Fibroblast of villous mesenchyme (primary cell): ENCODE measurements around the gene DBF4B. TPM values are rescaled to one million over a fixed set of nuclear protein-coding genes. Genes with fewer than 3 reads are reported as not detected.

Source experiments
- DNase-seq: peaks from one replicate; pipeline ENCODE4 v3.0.0-alpha.2; 2010; ENCODE audit warnings: low read depth
- H3K4me3 ChIP-seq: 2 replicates; pipeline ENCODE4 v1.5.1; 2011; ENCODE audit warnings: low read depth, mild to moderate bottlenecking, low read length
- total RNA-seq: library from RNA; depleted of rRNA; stranded (reverse); fragments of >200 nt; gene quantifications from 2 replicates; pipeline ENCODE4 v1.2.3, GENCODE V29; 2012
- TF ChIP-seq, protein P1 (sequence below): IDR thresholded peaks from 2 replicates; pipeline ENCODE4 v1.5.1; 2012; ENCODE audit warnings: low read depth, mild to moderate bottlenecking, low read length; ENCODE audit not compliant: insufficient read depth

Gene DBF4B
- total RNA-seq, 1 donor, result 7.8 TPM

DNA sequence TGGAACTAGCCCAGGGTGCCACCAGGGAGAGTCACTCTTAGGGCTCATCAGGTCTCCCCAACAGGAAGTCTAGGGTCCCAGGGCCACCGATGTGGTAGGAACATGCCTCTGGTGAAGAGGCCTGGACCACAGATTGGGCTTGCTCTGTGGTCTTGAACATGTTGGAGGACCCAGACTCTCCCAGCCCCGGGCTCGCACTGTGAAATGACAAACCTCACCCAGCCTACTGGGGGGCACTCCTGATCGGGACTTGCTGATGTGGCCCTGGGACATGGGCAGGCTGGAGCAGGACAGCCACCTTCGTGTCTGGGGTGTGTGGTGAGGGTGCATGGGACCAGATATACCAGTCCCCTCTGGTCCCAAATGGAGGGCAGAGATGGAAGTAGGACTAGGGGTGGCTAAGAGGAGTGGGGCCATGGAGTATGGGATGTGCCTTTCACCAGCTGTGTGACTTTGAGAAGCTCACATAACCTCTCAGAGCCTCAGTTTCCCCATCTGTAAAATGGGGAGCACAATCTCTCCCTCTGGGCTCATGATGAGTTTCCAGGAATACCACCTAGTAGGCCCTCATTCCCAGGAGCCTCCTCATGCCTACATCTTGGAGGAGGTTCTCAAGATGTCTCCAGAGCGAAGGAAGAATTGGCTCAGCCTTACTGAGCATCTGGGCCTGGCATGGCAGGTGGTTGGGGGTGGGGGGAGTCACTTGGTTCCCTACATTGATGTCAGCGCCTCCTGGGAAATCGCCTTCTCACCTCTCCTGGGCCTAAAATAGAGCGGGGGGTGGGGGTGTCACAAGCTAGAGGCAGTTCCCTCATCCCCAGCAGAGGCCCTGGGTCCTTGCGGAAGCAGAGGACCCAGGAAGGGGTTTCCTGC, 48.8 kb downstream of the DBF4B start:
- no peak for DNase-seq
- no peak overlapping the region for H3K4me3 ChIP-seq
- TF ChIP-seq, protein P1, sequence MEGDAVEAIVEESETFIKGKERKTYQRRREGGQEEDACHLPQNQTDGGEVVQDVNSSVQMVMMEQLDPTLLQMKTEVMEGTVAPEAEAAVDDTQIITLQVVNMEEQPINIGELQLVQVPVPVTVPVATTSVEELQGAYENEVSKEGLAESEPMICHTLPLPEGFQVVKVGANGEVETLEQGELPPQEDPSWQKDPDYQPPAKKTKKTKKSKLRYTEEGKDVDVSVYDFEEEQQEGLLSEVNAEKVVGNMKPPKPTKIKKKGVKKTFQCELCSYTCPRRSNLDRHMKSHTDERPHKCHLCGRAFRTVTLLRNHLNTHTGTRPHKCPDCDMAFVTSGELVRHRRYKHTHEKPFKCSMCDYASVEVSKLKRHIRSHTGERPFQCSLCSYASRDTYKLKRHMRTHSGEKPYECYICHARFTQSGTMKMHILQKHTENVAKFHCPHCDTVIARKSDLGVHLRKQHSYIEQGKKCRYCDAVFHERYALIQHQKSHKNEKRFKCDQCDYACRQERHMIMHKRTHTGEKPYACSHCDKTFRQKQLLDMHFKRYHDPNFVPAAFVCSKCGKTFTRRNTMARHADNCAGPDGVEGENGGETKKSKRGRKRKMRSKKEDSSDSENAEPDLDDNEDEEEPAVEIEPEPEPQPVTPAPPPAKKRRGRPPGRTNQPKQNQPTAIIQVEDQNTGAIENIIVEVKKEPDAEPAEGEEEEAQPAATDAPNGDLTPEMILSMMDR, result no peak

GRCh38 chr17:44757918-44758413, 49.5 kb downstream of the DBF4B start:
- TF ChIP-seq, protein P1, result no peak
- H3K4me3 ChIP-seq, result no peak overlapping the region
- no peak for DNase-seq

DNA sequence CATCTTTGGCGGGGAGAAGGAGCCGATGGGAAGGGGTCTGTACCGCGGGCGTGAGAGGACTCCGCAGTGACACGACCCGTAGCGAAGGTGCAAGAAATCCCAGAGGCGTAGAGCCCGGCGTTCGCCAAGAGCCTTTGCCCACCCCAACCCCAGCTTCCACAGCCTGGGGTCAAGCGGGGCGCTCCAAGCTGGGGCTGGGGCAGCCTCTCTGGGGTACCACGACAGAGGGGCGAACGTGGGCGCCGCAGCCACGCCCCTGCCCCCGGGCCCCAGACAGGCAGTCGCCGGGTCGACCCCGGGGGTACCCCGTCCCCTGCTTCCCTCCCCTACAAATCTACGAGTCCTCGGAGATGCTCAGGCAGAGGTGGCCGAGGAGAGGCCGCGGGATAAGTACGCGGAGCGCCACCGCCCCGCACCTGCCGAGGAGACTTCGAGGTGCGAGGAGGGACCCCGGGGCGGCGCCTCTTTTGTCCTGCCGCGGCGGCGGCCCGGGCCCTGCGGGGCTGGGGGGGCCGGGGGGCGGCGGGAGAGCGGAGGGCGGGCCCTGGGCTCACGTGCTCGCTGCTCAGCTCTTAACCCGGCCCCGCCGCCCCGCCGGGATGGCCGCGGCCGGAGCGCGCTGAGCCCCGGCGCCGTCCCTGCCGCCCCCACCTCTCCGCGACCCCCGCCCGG, 50.1 kb downstream of the DBF4B start, which contains the start of gene ADAM11:
ADAM11 (plus strand) TSS at position 575 of the 672 bp plus-strand sequence. CDS start 212 bp downstream, outside the sequence.
- H3K4me3 ChIP-seq, result peak within 1 kb of the TSS; percentile 43
- no peak for DNase-seq

DNA sequence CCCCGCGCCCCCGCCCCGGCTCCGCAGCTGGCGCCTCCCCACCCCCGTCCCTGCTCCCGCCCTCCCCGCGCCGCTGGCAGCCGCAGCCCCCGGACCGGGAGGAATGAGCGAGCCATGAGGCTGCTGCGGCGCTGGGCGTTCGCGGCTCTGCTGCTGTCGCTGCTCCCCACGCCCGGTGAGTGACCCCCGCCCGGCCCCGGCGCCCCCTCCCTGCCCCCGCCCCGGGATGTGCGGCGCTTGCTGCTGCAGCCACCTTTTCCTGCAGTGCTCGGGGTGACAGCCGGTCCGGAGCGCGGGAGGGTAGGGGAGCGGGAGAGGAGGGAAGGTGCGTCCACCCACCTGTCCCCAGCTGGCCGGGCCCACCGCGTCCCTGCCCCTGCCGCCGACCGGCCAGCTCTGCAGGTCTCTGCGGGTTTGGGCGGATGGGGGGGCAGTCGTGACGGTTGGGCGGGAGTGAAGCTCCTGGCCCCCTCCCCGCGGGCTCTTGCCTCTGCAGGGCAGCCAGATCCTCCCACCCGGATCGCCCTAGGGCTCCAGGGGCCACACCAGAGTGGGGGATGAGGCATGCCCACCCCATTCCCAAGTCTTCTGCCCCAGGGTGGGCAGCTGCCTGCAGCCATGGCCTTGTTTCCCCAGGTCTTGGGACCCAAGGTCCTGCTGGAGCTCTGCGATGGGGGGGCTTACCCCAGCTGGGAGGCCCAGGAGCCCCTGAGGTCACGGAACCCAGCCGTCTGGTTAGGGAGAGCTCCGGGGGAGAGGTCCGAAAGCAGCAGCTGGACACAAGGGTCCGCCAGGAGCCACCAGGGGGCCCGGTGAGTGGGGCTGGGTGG, 50.8 kb downstream of the DBF4B start:
- peak overlapping the region; percentile 43 for H3K4me3 ChIP-seq
- no peak for DNase-seq
- TF ChIP-seq, protein P1, result no peak

More for the DNA sequence above, 50.1 kb downstream of the DBF4B start, which contains the start of gene ADAM11:
- TF ChIP-seq, protein P1, result no peak

DNA sequence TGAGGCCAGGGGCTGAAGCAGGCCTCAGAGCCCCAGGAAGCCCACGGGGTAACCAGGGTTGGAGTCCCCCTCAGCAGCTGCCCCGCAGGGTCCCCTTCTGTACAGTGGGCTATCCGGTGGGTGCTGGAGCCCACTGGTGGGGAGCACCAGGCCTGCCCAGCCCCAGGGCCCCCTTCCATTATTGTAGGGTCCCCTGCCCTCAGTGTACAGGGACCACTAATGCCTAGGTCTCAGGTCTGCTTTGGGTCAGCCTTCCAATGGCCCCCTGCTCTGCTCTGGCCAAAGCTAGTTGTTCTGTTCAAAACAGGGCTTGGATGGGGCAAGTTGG, 51.4 kb downstream of the DBF4B start:
- no peak overlapping the region for H3K4me3 ChIP-seq
- no peak for DNase-seq
- TF ChIP-seq, protein P1, result no peak
